WTC11 (cell line): ENCODE data around the gene TMA7B. TPM values are rescaled to one million over a fixed set of nuclear protein-coding genes. Genes with fewer than 3 reads are reported as not detected.

ENCODE experiments used
- ATAC-seq: fragments of 200-7000 bp; cut with Tn5 transposase; 2 replicates; pipeline ENCODE4 v1.10.0; 2021; ENCODE audit warnings: mild to moderate bottlenecking, moderate library complexity
- CTCF ChIA-PET: fragments of 300-600 bp; sonication (Branson Sonifier 250); formaldehyde crosslinking; loops from one replicate; lab custom pipeline; 2021; ENCODE audit warnings: antibody characterized with exemption; lab: Charles Lee
- POLR2A ChIA-PET: fragments of 350-600 bp; sonication (Branson Sonifier 250); formaldehyde crosslinking; loops from one replicate; lab custom pipeline; 2021; ENCODE audit warnings: antibody characterized with exemption; lab: Charles Lee
- DNase-seq: peaks from one replicate; pipeline ENCODE4 v3.0.0; 2021; ENCODE audit warnings: low spot score
- H3K27ac Mint-ChIP-seq: 2 replicates; pipeline ENCODE4 v1.8.0; 2021; ENCODE audit warnings: mixed read lengths
- H3K27me3 Mint-ChIP-seq: 2 replicates; pipeline ENCODE4 v1.8.0; 2021; ENCODE audit warnings: low read depth, mild to moderate bottlenecking, moderate library complexity, mixed read lengths
- H3K36me3 Mint-ChIP-seq: 2 replicates; pipeline ENCODE4 v1.8.0; 2021; ENCODE audit warnings: mixed read lengths
- H3K4me1 Mint-ChIP-seq: 2 replicates; pipeline ENCODE4 v1.8.0; 2022; ENCODE audit warnings: mixed read lengths
- H3K4me3 Mint-ChIP-seq: 2 replicates; pipeline ENCODE4 v1.8.0; 2021; ENCODE audit warnings: mild to moderate bottlenecking, moderate library complexity, mixed read lengths
- H3K9me3 Mint-ChIP-seq: 2 replicates; pipeline ENCODE4 v1.8.0; 2021; ENCODE audit warnings: mixed read lengths
- AFF4 ChIP-seq: sonication (generic); formaldehyde crosslinking; IDR thresholded peaks from 2 replicates; pipeline ENCODE4 v1.8.1; 2023; ENCODE audit warnings: mild to moderate bottlenecking, missing genetic modification reagents, borderline replicate concordance
- CDX4 ChIP-seq: fragments of 250-450 bp; sonication (Bioruptor Pico); IDR thresholded peaks from 2 replicates; pipeline ENCODE4 v1.9.0; 2021; ENCODE audit warnings: moderate library complexity, mild to moderate bottlenecking, inconsistent platforms, borderline replicate concordance
- CREB1 ChIP-seq: sonication (generic); formaldehyde crosslinking; IDR thresholded peaks from 2 replicates; pipeline ENCODE4 v1.8.0; 2023; ENCODE audit warnings: mild to moderate bottlenecking, missing genetic modification reagents
- CREM ChIP-seq: sonication (generic); formaldehyde crosslinking; IDR thresholded peaks from 2 replicates; pipeline ENCODE4 v1.8.1; 2022; ENCODE audit warnings: mild to moderate bottlenecking, missing genetic modification reagents, moderate library complexity
- FOXK1 ChIP-seq: sonication (generic); formaldehyde crosslinking; IDR thresholded peaks from 2 replicates; pipeline ENCODE4 v1.8.0; 2022; ENCODE audit warnings: mild to moderate bottlenecking, moderate library complexity, missing genetic modification reagents
- FOXP1 ChIP-seq: sonication (generic); formaldehyde crosslinking; IDR thresholded peaks from 2 replicates; pipeline ENCODE4 v1.8.0; 2022; ENCODE audit warnings: missing genetic modification reagents, mild to moderate bottlenecking, moderate library complexity, borderline replicate concordance
- HMGA2 ChIP-seq: fragments of 250-450 bp; sonication (Bioruptor Pico); IDR thresholded peaks from 2 replicates; pipeline ENCODE4 v1.4.0; 2021; ENCODE audit warnings: mild to moderate bottlenecking, moderate library complexity
- IRF1 ChIP-seq: sonication (generic); formaldehyde crosslinking; IDR thresholded peaks from 2 replicates; pipeline ENCODE4 v1.8.0; 2023; ENCODE audit warnings: missing genetic modification reagents
- IRF2 ChIP-seq: sonication (generic); formaldehyde crosslinking; IDR thresholded peaks from 2 replicates; pipeline ENCODE4 v1.8.0; 2022; ENCODE audit warnings: low read depth, missing genetic modification reagents, borderline replicate concordance
- MAX ChIP-seq: sonication (generic); formaldehyde crosslinking; IDR thresholded peaks from 2 replicates; pipeline ENCODE4 v1.8.0; 2022; ENCODE audit warnings: mild to moderate bottlenecking, missing genetic modification reagents
- MLX ChIP-seq: sonication (generic); formaldehyde crosslinking; IDR thresholded peaks from 2 replicates; pipeline ENCODE4 v1.8.1; 2023; ENCODE audit warnings: mild to moderate bottlenecking, missing genetic modification reagents, moderate library complexity
- MXD4 ChIP-seq: fragments of 250-450 bp; sonication (Bioruptor Pico); IDR thresholded peaks from 2 replicates; pipeline ENCODE4 v1.8.0; 2021; ENCODE audit warnings: mild to moderate bottlenecking, moderate library complexity, borderline replicate concordance
- MYBL2 ChIP-seq: sonication (generic); formaldehyde crosslinking; IDR thresholded peaks from 2 replicates; pipeline ENCODE4 v1.8.1; 2023; ENCODE audit warnings: mild to moderate bottlenecking, moderate library complexity, missing genetic modification reagents
- SP1 ChIP-seq: sonication (generic); formaldehyde crosslinking; conservative IDR thresholded peaks from 2 replicates; pipeline ENCODE4 v1.8.1; 2022; ENCODE audit warnings: missing genetic modification reagents
- TEAD1 ChIP-seq: sonication (generic); formaldehyde crosslinking; IDR thresholded peaks from 2 replicates; pipeline ENCODE4 v1.8.0; 2022; ENCODE audit warnings: mild to moderate bottlenecking, missing genetic modification reagents
- TP53 ChIP-seq: sonication (generic); formaldehyde crosslinking; IDR thresholded peaks from 2 replicates; pipeline ENCODE4 v1.8.1; 2023; ENCODE audit warnings: mild to moderate bottlenecking, missing genetic modification reagents
- ZBTB43 ChIP-seq: sonication (generic); formaldehyde crosslinking; IDR thresholded peaks from 2 replicates; pipeline ENCODE4 v1.8.1; 2023; ENCODE audit warnings: mild to moderate bottlenecking, missing genetic modification reagents
- ZNF396 ChIP-seq: fragments of 250-450 bp; sonication (Bioruptor Pico); IDR thresholded peaks from 2 replicates; pipeline ENCODE4 v1.8.0; 2021; ENCODE audit warnings: mild to moderate bottlenecking, moderate library complexity, borderline replicate concordance
- ZNF425 ChIP-seq: fragments of 250-450 bp; sonication (Bioruptor Pico); conservative IDR thresholded peaks from 2 replicates; pipeline ENCODE4 v1.9.0; 2021; ENCODE audit warnings: mild to moderate bottlenecking
- ZNF512 ChIP-seq: sonication (generic); formaldehyde crosslinking; IDR thresholded peaks from 2 replicates; pipeline ENCODE4 v1.8.1; 2022; ENCODE audit warnings: missing genetic modification reagents, borderline replicate concordance
- ZSCAN18 ChIP-seq: fragments of 250-450 bp; sonication (Bioruptor Pico); IDR thresholded peaks from 2 replicates; pipeline ENCODE4 v2.1.2; 2022; ENCODE audit warnings: mild to moderate bottlenecking, moderate library complexity
- total RNA-seq: library from RNA; stranded (reverse); gene quantifications from 3 replicates; pipeline ENCODE4 v1.2.3, GENCODE V29; 2021

Gene TMA7B
- total RNA-seq, 1 experiment from 2014 or later: not detected

GRCh38 chr22:40001800-40002577 lies 41.8 kb downstream of the TMA7B start (continued):
- no peak for TF ChIP-seq ZBTB43 (CRISPR knock-in tag)
- TF ChIP-seq CREM (CRISPR knock-in tag): no peak
- no peak for TF ChIP-seq ZSCAN18 (CRISPR knock-in tag)
- no peak for TF ChIP-seq MXD4 (CRISPR knock-in tag)
- no peak for TF ChIP-seq ZNF512 (CRISPR knock-in tag)
- no peak for TF ChIP-seq FOXK1
- no peak for TF ChIP-seq AFF4 (CRISPR knock-in tag)
- TF ChIP-seq MYBL2: no peak
- TF ChIP-seq TEAD1: no peak
- TF ChIP-seq CREB1 (CRISPR knock-in tag): no peak
- no peak for TF ChIP-seq SP1 (CRISPR knock-in tag)
- no peak for TF ChIP-seq MLX (CRISPR knock-in tag)
- TF ChIP-seq, all 79 proteins: peak for 0

- Mint-ChIP-seq H3K4me3 (no peak overlapping the region), H3K27me3 (no peaks in the 10 kb centered on the region), H3K27ac (no peak overlapping the region), H3K36me3 (peaks cover 14% of the 10 kb centered on the region; the same call in 1 of the 2 replicates), H3K9me3 (no peaks in the 10 kb centered on the region), H3K4me1 (peaks cover 86% of the 10 kb centered on the region)
- CTCF ChIA-PET: interaction anchor here (0.5 to 5.3 kb wide), 5 partner anchors 21 to 412 kb away, joined by 3 to 29 read pairs (median 4); no protein-coding TSS in a partner anchor
- ATAC-seq: no peak
- POLR2A ChIA-PET: no interaction called here
- DNase-seq: no peak
- no peak for TF ChIP-seq FOXP1
- TF ChIP-seq ZNF425 (CRISPR knock-in tag): no peak
- no peak for TF ChIP-seq ZNF396
- TF ChIP-seq SP1 (CRISPR knock-in tag): no peak
- no peak for TF ChIP-seq HMGA2 (CRISPR knock-in tag)
- no peak for TF ChIP-seq FOXK1
- no peak for TF ChIP-seq IRF2 (CRISPR knock-in tag)
- no peak for TF ChIP-seq MAX (CRISPR knock-in tag)
- no peak for TF ChIP-seq CDX4 (CRISPR knock-in tag)
- TF ChIP-seq IRF1 (CRISPR knock-in tag): no peak
- no peak for TF ChIP-seq TP53 (CRISPR knock-in tag)
Observed at GRCh38 chr22:40002935-40003715, 42.9 kb downstream of the TMA7B start.
